Endothelial cell (in vitro differentiated cells): ENCODE data around the gene UBN1. TPM values are rescaled to one million over a fixed set of nuclear protein-coding genes. Genes with fewer than 3 reads are reported as not detected.

ENCODE experiments used
- DNase-seq: peaks from one replicate; pipeline ENCODE4 v3.0.0; 2021; ENCODE audit warnings: low spot score
- H3K27ac Mint-ChIP-seq: one replicate; pipeline ENCODE4 v1.8.0; 2021; ENCODE audit warnings: mixed read lengths, inconsistent platforms; ENCODE audit not compliant: unreplicated experiment
- H3K27me3 Mint-ChIP-seq: one replicate; pipeline ENCODE4 v1.8.0; 2021; ENCODE audit warnings: mild to moderate bottlenecking, moderate library complexity, mixed read lengths, inconsistent platforms; ENCODE audit not compliant: unreplicated experiment
- H3K36me3 Mint-ChIP-seq: one replicate; pipeline ENCODE4 v1.8.0; 2021; ENCODE audit warnings: mild to moderate bottlenecking, low read depth, mixed read lengths, inconsistent platforms; ENCODE audit not compliant: unreplicated experiment
- H3K4me1 Mint-ChIP-seq: one replicate; pipeline ENCODE4 v1.8.0; 2021; ENCODE audit warnings: mild to moderate bottlenecking, mixed read lengths, inconsistent platforms; ENCODE audit not compliant: unreplicated experiment
- H3K4me3 Mint-ChIP-seq: one replicate; pipeline ENCODE4 v1.8.0; 2021; ENCODE audit warnings: mild to moderate bottlenecking, mixed read lengths, inconsistent platforms; ENCODE audit not compliant: unreplicated experiment
- H3K9me3 Mint-ChIP-seq: one replicate; pipeline ENCODE4 v1.8.0; 2021; ENCODE audit warnings: mixed read lengths, inconsistent platforms; ENCODE audit not compliant: unreplicated experiment
- total RNA-seq: library from RNA; stranded (reverse); fragmentation: NEBNext Ultra II Directional; extraction: Animal tissue kit (Norgen Biotek cat#: 25700); gene quantifications from one replicate; pipeline ENCODE4 v1.2.1, GENCODE V29; 2021; ENCODE audit not compliant: unreplicated experiment
- TF ChIP-seq, protein P1 (sequence below): fragments of 200-600 bp; sonication (generic); IDR thresholded peaks from one replicate; pipeline ENCODE4 v1.5.0; 2021; ENCODE audit warnings: antibody characterized with exemption; ENCODE audit not compliant: unreplicated experiment

Gene UBN1
- total RNA-seq, 1 donor from 2014 or later, result 36.4 TPM

DNA sequence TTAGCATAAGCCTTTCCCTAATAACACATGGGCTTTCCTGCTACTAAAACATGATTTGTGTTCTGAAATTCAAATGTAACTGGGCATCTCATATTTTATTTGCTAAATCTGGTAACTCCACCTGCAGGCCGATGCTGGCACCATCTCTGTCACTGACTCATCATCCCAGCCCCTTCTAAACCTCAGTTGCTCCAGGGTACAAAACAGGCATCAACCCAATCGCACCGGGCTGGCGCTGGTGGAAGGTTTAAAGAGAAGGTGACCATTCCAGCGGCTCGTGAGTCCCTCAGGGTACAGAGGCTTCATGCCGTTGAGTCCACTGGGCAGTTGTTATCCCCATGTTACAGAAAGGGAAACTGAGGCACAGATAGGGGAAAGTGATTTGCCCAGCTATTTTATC is 62.5 kb downstream of the UBN1 start:
- Mint-ChIP-seq H3K4me3 (no peak overlapping the region), H3K27me3 (peaks cover 11% of the 10 kb centered on the region), H3K4me1 (no peaks in the 10 kb centered on the region), H3K27ac (no peak overlapping the region), H3K36me3 (no peaks in the 10 kb centered on the region), H3K9me3 (no peaks in the 10 kb centered on the region)
- no peak for DNase-seq
- TF ChIP-seq, protein P1, sequence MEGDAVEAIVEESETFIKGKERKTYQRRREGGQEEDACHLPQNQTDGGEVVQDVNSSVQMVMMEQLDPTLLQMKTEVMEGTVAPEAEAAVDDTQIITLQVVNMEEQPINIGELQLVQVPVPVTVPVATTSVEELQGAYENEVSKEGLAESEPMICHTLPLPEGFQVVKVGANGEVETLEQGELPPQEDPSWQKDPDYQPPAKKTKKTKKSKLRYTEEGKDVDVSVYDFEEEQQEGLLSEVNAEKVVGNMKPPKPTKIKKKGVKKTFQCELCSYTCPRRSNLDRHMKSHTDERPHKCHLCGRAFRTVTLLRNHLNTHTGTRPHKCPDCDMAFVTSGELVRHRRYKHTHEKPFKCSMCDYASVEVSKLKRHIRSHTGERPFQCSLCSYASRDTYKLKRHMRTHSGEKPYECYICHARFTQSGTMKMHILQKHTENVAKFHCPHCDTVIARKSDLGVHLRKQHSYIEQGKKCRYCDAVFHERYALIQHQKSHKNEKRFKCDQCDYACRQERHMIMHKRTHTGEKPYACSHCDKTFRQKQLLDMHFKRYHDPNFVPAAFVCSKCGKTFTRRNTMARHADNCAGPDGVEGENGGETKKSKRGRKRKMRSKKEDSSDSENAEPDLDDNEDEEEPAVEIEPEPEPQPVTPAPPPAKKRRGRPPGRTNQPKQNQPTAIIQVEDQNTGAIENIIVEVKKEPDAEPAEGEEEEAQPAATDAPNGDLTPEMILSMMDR, result no peak

DNA sequence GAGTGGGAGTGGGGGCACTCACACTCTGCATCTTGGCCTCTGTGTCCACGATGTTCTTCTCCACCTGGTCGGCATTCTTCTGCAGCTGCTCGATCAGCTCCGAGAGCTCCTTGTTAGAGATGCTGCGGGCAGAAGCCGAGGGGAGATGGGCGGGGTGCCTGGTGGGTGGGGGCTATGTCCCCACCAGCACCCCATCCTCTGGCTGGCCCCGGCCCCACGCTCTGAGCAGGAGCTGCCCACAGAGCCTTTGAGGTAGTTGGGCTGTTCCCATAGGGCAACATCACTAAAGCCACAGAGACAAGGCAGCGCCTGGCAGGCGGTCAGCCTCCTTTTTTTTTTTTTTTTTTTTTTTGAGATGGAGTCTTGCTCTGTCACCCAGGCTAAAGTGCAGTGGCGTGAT is 63.5 kb downstream of the UBN1 start:
- no peaks in the 10 kb centered on the region for H3K9me3 Mint-ChIP-seq
- peaks cover 8% of the 10 kb centered on the region for H3K27me3 Mint-ChIP-seq
- no peak overlapping the region for H3K27ac Mint-ChIP-seq
- TF ChIP-seq, protein P1, result no peak
- no peaks in the 10 kb centered on the region for H3K36me3 Mint-ChIP-seq
- no peaks in the 10 kb centered on the region for H3K4me1 Mint-ChIP-seq
- H3K4me3 Mint-ChIP-seq, result no peak overlapping the region
- no peak for DNase-seq

- H3K4me3 Mint-ChIP-seq, result no peak overlapping the region
These were observed 64.7 kb downstream of the UBN1 start for GRCh38 chr16:4911970-4912386.

DNA sequence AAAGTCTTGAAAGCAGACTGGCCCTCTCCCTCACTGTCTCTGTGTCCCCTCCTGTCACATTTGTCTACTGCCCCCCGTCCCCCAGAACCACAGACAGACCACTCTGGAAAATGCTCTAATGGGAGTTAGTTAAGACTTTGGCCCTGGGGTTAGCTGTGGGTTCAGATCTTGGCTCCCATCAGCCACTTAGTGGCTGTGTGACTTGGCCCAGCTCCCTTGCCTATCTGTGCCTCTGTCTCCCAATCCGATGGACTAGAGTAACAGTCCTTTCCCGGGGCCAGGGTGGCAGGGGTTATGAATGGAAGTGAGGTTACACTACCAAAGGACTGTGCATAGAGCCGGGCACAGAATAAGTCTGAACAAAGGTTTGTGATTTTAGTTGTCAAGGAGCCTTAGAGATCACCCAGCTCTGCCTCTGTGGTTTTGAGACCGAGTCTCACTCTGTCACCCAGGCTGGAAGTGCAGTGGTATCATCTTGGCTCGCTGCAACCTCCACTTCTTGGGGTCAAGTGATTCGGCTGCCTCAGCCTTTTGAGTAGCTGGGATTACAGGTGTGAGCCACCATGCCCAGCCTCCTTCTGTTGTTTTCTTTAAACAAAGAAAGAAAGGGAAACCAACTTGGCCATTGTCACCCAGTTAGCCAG is 66.0 kb downstream of the UBN1 start:
- Mint-ChIP-seq H3K4me3 (no peak overlapping the region), H3K27ac (no peak overlapping the region), H3K4me1 (no peaks in the 10 kb centered on the region), H3K27me3 (peaks cover 3% of the 10 kb centered on the region), H3K9me3 (no peaks in the 10 kb centered on the region), H3K36me3 (no peaks in the 10 kb centered on the region)
- DNase-seq, result no peak
- TF ChIP-seq, protein P1, result no peak

More at GRCh38 chr16:4911970-4912386, 64.7 kb downstream of the UBN1 start:
- TF ChIP-seq, protein P1, result no peak
- peaks cover 3% of the 10 kb centered on the region for H3K27me3 Mint-ChIP-seq
- no peaks in the 10 kb centered on the region for H3K9me3 Mint-ChIP-seq
- no peak overlapping the region for H3K27ac Mint-ChIP-seq
- no peaks in the 10 kb centered on the region for H3K4me1 Mint-ChIP-seq
- no peaks in the 10 kb centered on the region for H3K36me3 Mint-ChIP-seq
- no peak for DNase-seq

GRCh38 chr16:4913774-4914525 is 66.7 kb downstream of the UBN1 start:
- no peak overlapping the region for H3K27ac Mint-ChIP-seq
- no peaks in the 10 kb centered on the region for H3K36me3 Mint-ChIP-seq
- no peak for DNase-seq
- no peaks in the 10 kb centered on the region for H3K9me3 Mint-ChIP-seq
- no peak overlapping the region for H3K4me3 Mint-ChIP-seq
- TF ChIP-seq, protein P1, result no peak
- peaks cover 3% of the 10 kb centered on the region for H3K27me3 Mint-ChIP-seq
- H3K4me1 Mint-ChIP-seq, result no peaks in the 10 kb centered on the region
